NB4 (cell line): ENCODE data around the gene RXRA.

Experiments used
- CTCF ChIP-seq: IDR thresholded peaks from one replicate; pipeline ENCODE4 v1.5.1; 2012; ENCODE audit warnings: low read depth, low read length
- MAX ChIP-seq: IDR thresholded peaks from 2 replicates; pipeline ENCODE4 v1.6.1; 2011; ENCODE audit warnings: low read depth, low read length
- POLR2A ChIP-seq: IDR thresholded peaks from 2 replicates; pipeline ENCODE4 v1.6.1; 2011; ENCODE audit warnings: mild to moderate bottlenecking; ENCODE audit not compliant: insufficient read length; ENCODE audit errors: extremely low read depth

- no peak for TF ChIP-seq CTCF
- no peak for TF ChIP-seq MAX
- TF ChIP-seq POLR2A, result no peak
Observed at GRCh38 chr9:134463280-134463679, 137.0 kb downstream of the RXRA start.
